Activated CD8-positive, alpha-beta T cell treated with anti-CD3 and anti-CD28 coated beads for 36 hours (primary cell): Measurements from ENCODE around the gene RNF169. TPM values are rescaled to one million over a fixed set of nuclear protein-coding genes. Genes with fewer than 3 reads are reported as not detected.

Source experiments
- ATAC-seq: fragments of 200-7000 bp; cut with Tn5 transposase; one replicate; pipeline ENCODE4 v1.10.0; 2021; ENCODE audit warnings: mild to moderate bottlenecking, moderate library complexity
- CTCF ChIA-PET: fragments of 350-600 bp; sonication (Branson Sonifier 250); formaldehyde crosslinking; loops from one replicate; lab custom pipeline; 2021; ENCODE audit warnings: antibody characterized with exemption; lab: Charles Lee
- POLR2A ChIA-PET: fragments of 350-600 bp; sonication (Branson Sonifier 250); formaldehyde crosslinking; loops from one replicate; lab custom pipeline; 2021; ENCODE audit warnings: antibody characterized with exemption; lab: Charles Lee
- DNase-seq: peaks from one replicate; pipeline ENCODE4 v3.0.0-alpha.2; 2020
- H3K27ac Mint-ChIP-seq: one replicate; pipeline ENCODE4 v1.8.0; 2021; ENCODE audit warnings: mild to moderate bottlenecking, mixed read lengths
- H3K27me3 Mint-ChIP-seq: one replicate; pipeline ENCODE4 v1.8.0; 2021; ENCODE audit warnings: mixed read lengths
- H3K36me3 Mint-ChIP-seq: one replicate; pipeline ENCODE4 v1.8.0; 2021; ENCODE audit warnings: low read depth, mixed read lengths
- H3K4me1 Mint-ChIP-seq: one replicate; pipeline ENCODE4 v1.8.0; 2021; ENCODE audit warnings: low read depth, mixed read lengths
- H3K4me3 Mint-ChIP-seq: one replicate; pipeline ENCODE4 v1.8.0; 2021; ENCODE audit warnings: mild to moderate bottlenecking, moderate library complexity, mixed read lengths
- H3K9me3 Mint-ChIP-seq: one replicate; pipeline ENCODE4 v1.8.0; 2021; ENCODE audit warnings: mixed read lengths
- CTCF ChIP-seq: fragments of 200-600 bp; IDR thresholded peaks from one replicate; pipeline ENCODE4 v1.8.0; 2022; ENCODE audit warnings: antibody characterized with exemption, mild to moderate bottlenecking
- intact Hi-C: fragments of 100-400 bp; cut with micrococcal nuclease; formaldehyde crosslinking; loops from one replicate; pipeline ENCODE4 v1.10.0; 2022
- total RNA-seq, 2 experiments: library from RNA; stranded (reverse); gene quantifications; one replicate each; pipeline ENCODE4 v1.2.3, GENCODE V29; 2021

RNF169 gene
- total RNA-seq, 2 experiments from 2014 or later, result 13.9 to 14.2 TPM

- ATAC-seq (no peak), DNase-seq (no peak)
- H3K27ac Mint-ChIP-seq, result no peak overlapping the region
- H3K4me1 Mint-ChIP-seq, result peaks cover 5% of the 10 kb centered on the region
- no peak overlapping the region for H3K4me3 Mint-ChIP-seq
- POLR2A ChIA-PET, result no interaction called here
- peaks cover 49% of the 10 kb centered on the region for H3K27me3 Mint-ChIP-seq
- H3K9me3 Mint-ChIP-seq, result no peaks in the 10 kb centered on the region
- no peaks in the 10 kb centered on the region for H3K36me3 Mint-ChIP-seq
- no peak for TF ChIP-seq CTCF
- CTCF ChIA-PET, result interaction anchor here (1.0 to 2.5 kb wide), 3 partner anchors 9 to 33 kb away, joined by 3 to 13 read pairs (median 6); no protein-coding TSS in a partner anchor
- intact Hi-C loops, result no loop called here
Observed at GRCh38 chr11:74734559-74734925, 14.1 kb upstream of the RNF169 start.

DNA sequence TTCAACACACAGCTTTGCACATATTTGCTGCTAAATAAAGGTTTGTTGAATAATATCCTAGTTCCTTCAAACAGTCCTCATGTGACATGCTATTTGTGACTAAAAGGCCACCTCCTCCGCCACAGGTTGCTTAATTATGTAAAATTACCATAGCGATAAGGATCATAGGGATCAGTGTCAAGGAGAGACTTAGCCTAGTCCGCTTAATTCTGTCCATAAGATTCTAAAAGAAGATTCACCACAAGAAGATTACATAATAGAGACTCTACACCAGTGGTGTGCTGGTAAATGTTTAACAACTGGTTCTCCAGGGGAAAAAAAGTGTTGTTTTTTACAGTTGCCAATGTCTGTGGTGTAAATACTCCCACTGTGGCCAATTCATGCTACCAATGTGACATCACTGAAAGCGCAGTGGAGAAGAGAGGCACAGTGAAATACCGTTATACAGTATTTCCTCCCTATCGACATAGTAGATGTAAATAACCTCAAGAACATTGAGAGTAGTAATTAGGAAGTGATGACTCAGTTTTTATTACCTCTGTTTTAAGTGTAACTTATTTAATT is 13.2 kb upstream of the RNF169 start:
- Mint-ChIP-seq H3K27me3 (peaks cover 41% of the 10 kb centered on the region), H3K9me3 (no peaks in the 10 kb centered on the region), H3K27ac (no peak overlapping the region), H3K4me3 (no peak overlapping the region), H3K4me1 (peaks cover 8% of the 10 kb centered on the region), H3K36me3 (no peaks in the 10 kb centered on the region)
- ATAC-seq (no peak), DNase-seq (no peak)
- intact Hi-C loops, result no loop called here
- TF ChIP-seq CTCF, result no peak
- CTCF ChIA-PET, result interaction anchor here (1.0 to 2.5 kb wide), 4 partner anchors 10 to 34 kb away, joined by 3 to 13 read pairs (median 6); no protein-coding TSS in a partner anchor
- POLR2A ChIA-PET, result no interaction called here

GRCh38 chr11:74736031-74736430 is 12.6 kb upstream of the RNF169 start:
- no peak for TF ChIP-seq CTCF
- ATAC-seq (no peak), DNase-seq (no peak)
- intact Hi-C loops, result no loop called here
- H3K9me3 Mint-ChIP-seq, result no peaks in the 10 kb centered on the region
- ChIA-PET CTCF (interaction anchor here (1.2 to 2.5 kb wide), 3 partner anchors 10 to 35 kb away, joined by 6 to 13 read pairs (median 6); no protein-coding TSS in a partner anchor), POLR2A (no interaction called here)
- peaks cover 8% of the 10 kb centered on the region for H3K4me1 Mint-ChIP-seq
- H3K36me3 Mint-ChIP-seq, result no peaks in the 10 kb centered on the region
- no peak overlapping the region for H3K4me3 Mint-ChIP-seq
- peaks cover 36% of the 10 kb centered on the region for H3K27me3 Mint-ChIP-seq
- no peak overlapping the region for H3K27ac Mint-ChIP-seq

GRCh38 chr11:74739546-74740270 is 8.9 kb upstream of the RNF169 start:
- CTCF ChIA-PET, result interaction anchor here (0.6 to 6.4 kb wide), 45 partner anchors 8 to 1144 kb away, joined by 3 to 64 read pairs (median 3); partner anchors contain the start of gene RNF169
- H3K4me1 Mint-ChIP-seq, result peaks cover 8% of the 10 kb centered on the region
- no peak overlapping the region for H3K4me3 Mint-ChIP-seq
- ATAC-seq (peak; percentile 91), DNase-seq (peak; percentile 40)
- peaks cover 15% of the 10 kb centered on the region for H3K27me3 Mint-ChIP-seq
- no peaks in the 10 kb centered on the region for H3K9me3 Mint-ChIP-seq
- POLR2A ChIA-PET, result interaction anchor here (0.6 kb wide), 2 partner anchors 41 to 100 kb away, joined by 3 to 4 read pairs; no protein-coding TSS in a partner anchor
- intact Hi-C loops, result no loop called here
- TF ChIP-seq CTCF, result peak; percentile 78
- no peaks in the 10 kb centered on the region for H3K36me3 Mint-ChIP-seq
- H3K27ac Mint-ChIP-seq, result no peak overlapping the region

GRCh38 chr11:74742070-74742469 is 6.6 kb upstream of the RNF169 start:
- Mint-ChIP-seq H3K36me3 (no peaks in the 10 kb centered on the region), H3K27me3 (peaks cover 11% of the 10 kb centered on the region), H3K4me3 (no peak overlapping the region), H3K4me1 (peaks cover 12% of the 10 kb centered on the region), H3K9me3 (no peaks in the 10 kb centered on the region), H3K27ac (no peak overlapping the region)
- TF ChIP-seq CTCF, result no peak
- CTCF ChIA-PET, result interaction anchor here (1.0 to 6.4 kb wide), 2 partner anchors 15 to 40 kb away, joined by 3 to 64 read pairs; no protein-coding TSS in a partner anchor
- ATAC-seq (no peak), DNase-seq (no peak)
- POLR2A ChIA-PET, result no interaction called here
- intact Hi-C loops, result no loop called here
